ENCODE results near the gene ZNF354C. TPM values are rescaled to one million over a fixed set of nuclear protein-coding genes. Genes with fewer than 3 reads are reported as not detected.
"Not testable (repeated sequence)": the region's sequence is repeated elsewhere in the genome, so short reads cannot be mapped to it uniquely, and the experiment has no call there.

Gene ZNF354C
- total RNA-seq, 2 donors from 2014 or later: 3.6 to 4.0 TPM

GRCh38 chr5:179089502-179089901, 29.3 kb downstream of the ZNF354C start:
- no peak for TF ChIP-seq POLR2A (IDR thresholded peaks at IDR 0.05)
- TF ChIP-seq, protein P1, sequence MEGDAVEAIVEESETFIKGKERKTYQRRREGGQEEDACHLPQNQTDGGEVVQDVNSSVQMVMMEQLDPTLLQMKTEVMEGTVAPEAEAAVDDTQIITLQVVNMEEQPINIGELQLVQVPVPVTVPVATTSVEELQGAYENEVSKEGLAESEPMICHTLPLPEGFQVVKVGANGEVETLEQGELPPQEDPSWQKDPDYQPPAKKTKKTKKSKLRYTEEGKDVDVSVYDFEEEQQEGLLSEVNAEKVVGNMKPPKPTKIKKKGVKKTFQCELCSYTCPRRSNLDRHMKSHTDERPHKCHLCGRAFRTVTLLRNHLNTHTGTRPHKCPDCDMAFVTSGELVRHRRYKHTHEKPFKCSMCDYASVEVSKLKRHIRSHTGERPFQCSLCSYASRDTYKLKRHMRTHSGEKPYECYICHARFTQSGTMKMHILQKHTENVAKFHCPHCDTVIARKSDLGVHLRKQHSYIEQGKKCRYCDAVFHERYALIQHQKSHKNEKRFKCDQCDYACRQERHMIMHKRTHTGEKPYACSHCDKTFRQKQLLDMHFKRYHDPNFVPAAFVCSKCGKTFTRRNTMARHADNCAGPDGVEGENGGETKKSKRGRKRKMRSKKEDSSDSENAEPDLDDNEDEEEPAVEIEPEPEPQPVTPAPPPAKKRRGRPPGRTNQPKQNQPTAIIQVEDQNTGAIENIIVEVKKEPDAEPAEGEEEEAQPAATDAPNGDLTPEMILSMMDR (IDR thresholded peaks at IDR 0.05): no peak
- Histone ChIP-seq H3K9me3 (peaks cover 0 to 47% (median under 1%) of the 10 kb centered on the region in 3 donors), H3K27ac (no peak overlapping the region), H3K36me3 (replicated peaks in 1 of 2; ENCODE audit: insufficient read depth in 1 of 2, low read depth in 2 of 2) (no peaks in the 10 kb centered on the region), H3K4me3 (no peak overlapping the region), H3K27me3 (no peaks in the 10 kb centered on the region), H3K4me1 (no peaks in the 10 kb centered on the region)
- ATAC-seq: no peak
- 75 to 79% methylated on average over 2 of the region's 2 CpGs for WGBS, 2 donors
- no peak for DNase-seq
- intact Hi-C loops (cut with DNase I): no loop called here

- H3K27me3 ChIP-seq; H3K36me3 ChIP-seq (replicated peaks in 1 of 2; ENCODE audit: insufficient read depth in 1 of 2, low read depth in 2 of 2); intact Hi-C loops (cut with DNase I); ATAC-seq; H3K27ac ChIP-seq; H3K4me3 ChIP-seq; H3K4me1 ChIP-seq; DNase-seq: not testable (repeated sequence)
- 91 to 95% methylated on average over 8 to 16 of the region's 17 CpGs for WGBS, 2 donors
- H3K9me3 ChIP-seq: peaks cover 0 to 22% (median 2%) of the 10 kb centered on the region in 3 donors
These were observed 41.1 kb downstream of the ZNF354C start for GRCh38 chr5:179101282-179101681.

DNA sequence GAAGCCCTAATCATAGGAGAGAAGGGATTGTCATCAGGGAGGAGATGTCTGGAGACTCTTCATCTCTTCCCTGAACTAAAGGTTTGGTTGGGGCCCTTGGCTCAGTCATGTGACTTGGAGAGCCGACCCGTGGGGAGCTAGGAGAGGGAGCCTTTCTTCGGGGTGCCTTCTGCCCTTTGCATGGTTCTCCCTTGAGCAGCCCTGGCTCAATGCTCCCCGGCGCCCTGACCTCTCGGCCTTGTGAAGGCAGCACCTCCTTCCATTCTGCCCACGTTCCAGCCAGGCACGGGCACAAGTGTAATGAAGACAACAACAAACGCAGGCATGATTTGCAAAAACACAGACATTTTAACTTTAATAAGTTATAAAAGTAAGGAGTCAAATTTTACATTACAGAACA, 50.4 kb downstream of the ZNF354C start:
- intact Hi-C loops (cut with DNase I): no loop called here
- WGBS, 2 donors: 74 to 81% methylated on average over 6 to 9 of the region's 9 CpGs
- H3K27ac ChIP-seq: no peak overlapping the region
- no peak overlapping the region for H3K4me3 ChIP-seq
- H3K9me3 ChIP-seq: peaks cover 0 to 46% (median 2%) of the 10 kb centered on the region in 3 donors
- no peaks in the 10 kb centered on the region for H3K27me3 ChIP-seq
- no peak for TF ChIP-seq POLR2A (IDR thresholded peaks at IDR 0.05)
- TF ChIP-seq, protein P1 (IDR thresholded peaks at IDR 0.05): no peak
- ATAC-seq (no peak), DNase-seq (no peak)
- no peaks in the 10 kb centered on the region for H3K36me3 ChIP-seq (replicated peaks in 1 of 2; ENCODE audit: insufficient read depth in 1 of 2, low read depth in 2 of 2)
- H3K4me1 ChIP-seq: no peaks in the 10 kb centered on the region

- H3K27ac ChIP-seq: no peak overlapping the region
- intact Hi-C loops (cut with DNase I): no loop called here
- WGBS, 2 donors: 70 to 72% methylated on average over 19 to 21 of the region's 21 CpGs
- no peak for DNase-seq
- no peak for ATAC-seq
- no peaks in the 10 kb centered on the region for H3K27me3 ChIP-seq
- no peak overlapping the region for H3K4me3 ChIP-seq
- no peaks in the 10 kb centered on the region for H3K36me3 ChIP-seq (replicated peaks in 1 of 2; ENCODE audit: insufficient read depth in 1 of 2, low read depth in 2 of 2)
- H3K4me1 ChIP-seq: no peaks in the 10 kb centered on the region
- TF ChIP-seq, protein P1 (IDR thresholded peaks at IDR 0.05): no peak
- no peak for TF ChIP-seq POLR2A (IDR thresholded peaks at IDR 0.05)
- peaks cover 0 to 49% (median 2%) of the 10 kb centered on the region in 3 donors for H3K9me3 ChIP-seq
These were observed 51.4 kb downstream of the ZNF354C start for GRCh38 chr5:179111267-179112207.

DNA sequence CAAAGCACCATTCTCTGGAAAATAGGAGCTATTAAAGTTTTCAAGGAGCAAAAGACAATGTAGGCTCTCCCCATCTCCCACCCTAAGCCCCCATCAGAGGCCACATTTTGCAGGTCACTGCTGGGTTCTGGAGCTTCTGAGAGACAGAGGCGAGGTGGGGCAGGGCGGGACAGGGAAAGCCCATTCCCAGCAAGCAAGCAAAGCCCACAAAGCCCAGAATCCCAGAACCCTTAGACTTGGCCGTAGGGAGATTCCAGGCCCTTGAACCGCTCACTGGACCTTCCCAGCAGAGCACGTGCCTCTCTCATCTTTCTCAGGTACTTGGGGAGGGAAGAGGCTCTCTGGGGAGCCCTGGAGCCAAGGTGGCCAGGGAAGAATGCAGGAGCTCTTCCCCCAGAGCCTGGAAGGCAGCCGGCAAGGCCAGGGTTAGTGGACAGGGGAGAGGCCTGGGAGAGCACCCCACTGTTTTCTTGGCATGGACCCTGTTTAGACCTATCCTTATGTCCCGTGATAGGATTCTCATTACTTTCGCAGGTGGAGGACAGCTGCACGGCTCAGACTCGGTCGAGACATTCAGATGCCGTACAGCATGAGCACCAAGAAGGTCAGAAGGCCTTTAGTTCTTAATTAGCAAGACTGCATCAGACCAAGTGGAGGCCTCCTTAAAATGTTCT, 52.4 kb downstream of the ZNF354C start:
- Histone ChIP-seq H3K9me3 (peaks cover 0 to 49% (median 2%) of the 10 kb centered on the region in 3 donors), H3K27ac (no peak overlapping the region), H3K4me3 (no peak overlapping the region), H3K36me3 (replicated peaks in 1 of 2; ENCODE audit: insufficient read depth in 1 of 2, low read depth in 2 of 2) (no peaks in the 10 kb centered on the region), H3K4me1 (no peaks in the 10 kb centered on the region), H3K27me3 (no peaks in the 10 kb centered on the region)
- intact Hi-C loops (cut with DNase I): no loop called here
- ATAC-seq: no peak
- TF ChIP-seq POLR2A (IDR thresholded peaks at IDR 0.05): no peak
- TF ChIP-seq, protein P1 (IDR thresholded peaks at IDR 0.05): no peak
- no peak for DNase-seq
- 74 to 77% methylated on average over 9 to 12 of the region's 12 CpGs for WGBS, 2 donors
